Suprapubic skin (tissue), 4 donors: ENCODE data around the gene RBM14. TPM values are rescaled to one million over a fixed set of nuclear protein-coding genes. Genes with fewer than 3 reads are reported as not detected.
"Not testable (repeated sequence)": the region's sequence is repeated elsewhere in the genome, so short reads cannot be mapped to it uniquely, and the experiment has no call there.

Experiments
- DNase-seq, 2 donors: peaks; one replicate each; pipeline ENCODE4 v3.0.0-alpha.2; 2019; ENCODE audit warnings: low spot score in 2 of 2
- H3K27ac ChIP-seq: fragments of 200-600 bp; sonication (generic); one replicate; pipeline ENCODE4 v1.5.1; 2019
- H3K27me3 ChIP-seq: fragments of 200-600 bp; sonication (generic); one replicate; pipeline ENCODE4 v1.5.1; 2019
- H3K36me3 ChIP-seq: fragments of 200-600 bp; sonication (generic); one replicate; pipeline ENCODE4 v1.5.1; 2019
- H3K4me1 ChIP-seq: fragments of 200-600 bp; sonication (generic); one replicate; pipeline ENCODE4 v1.5.1; 2019
- H3K4me3 ChIP-seq: fragments of 200-600 bp; sonication (generic); one replicate; pipeline ENCODE4 v1.5.1; 2019; ENCODE audit warnings: mild to moderate bottlenecking
- H3K9me3 ChIP-seq: fragments of 200-600 bp; sonication (generic); one replicate; pipeline ENCODE4 v1.5.1; 2019
- CTCF ChIP-seq, 2 donors: fragments of 200-600 bp in 1 of 2; fragments of 450-650 bp in 1 of 2; sonication (generic) in 1 of 2; IDR thresholded peaks; one replicate each; pipeline ENCODE4 v1.5.1; 2016 to 2019; ENCODE audit warnings: antibody characterized with exemption in 2 of 2, mild to moderate bottlenecking in 1 of 2, moderate library complexity in 1 of 2
- EP300 ChIP-seq: sonication (generic); formaldehyde crosslinking; IDR thresholded peaks from one replicate; pipeline ENCODE4 v1.6.1; 2017; ENCODE audit warnings: antibody characterized with exemption
- POLR2A ChIP-seq, 2 donors: fragments of 450-650 bp; IDR thresholded peaks; one replicate each; pipeline ENCODE4 v1.6.1; 2017; ENCODE audit warnings: antibody characterized with exemption in 2 of 2, mild to moderate bottlenecking in 2 of 2, moderate library complexity in 2 of 2
- POLR2AphosphoS5 ChIP-seq, 3 donors: sonication (generic); formaldehyde crosslinking; IDR thresholded peaks; one replicate each; pipeline ENCODE4 v1.6.1; 2017; ENCODE audit warnings: antibody characterized with exemption in 3 of 3
- WGBS: methylation state at CpG from one replicate; pipeline ENCODE4 v1.1.5; 2018; 5-methylcytosine and 5-hydroxymethylcytosine counted together
- total RNA-seq, 4 donors: library from RNA; depleted of rRNA; stranded (reverse); fragments of >200 nt; gene quantifications; one replicate each; pipeline ENCODE4 v1.1.0, GENCODE V29; 2016

Gene RBM14
- total RNA-seq, 4 donors from 2014 or later: 53.2 to 96.1 (median 84.5) TPM

GRCh38 chr11:66600631-66601233 lies 15.7 kb upstream of the RBM14 start:
- no peaks in the 10 kb centered on the region for H3K27me3 ChIP-seq
- H3K36me3 ChIP-seq: peaks cover 35% of the 10 kb centered on the region
- no peak for DNase-seq
- TF ChIP-seq CTCF (IDR thresholded peaks at IDR 0.05) (no peak), EP300 (no peak), POLR2A (IDR thresholded peaks at IDR 0.05) (no peak), POLR2AphosphoS5 (IDR thresholded peaks at IDR 0.05) (no peak)
- 89% methylated on average over 4 of the region's 4 CpGs for WGBS
- no peaks in the 10 kb centered on the region for H3K4me1 ChIP-seq
- no peak overlapping the region for H3K27ac ChIP-seq
- H3K9me3 ChIP-seq: no peaks in the 10 kb centered on the region
- H3K4me3 ChIP-seq: no peak overlapping the region

- Histone ChIP-seq H3K4me1 (peaks cover 13% of the 10 kb centered on the region), H3K9me3 (no peaks in the 10 kb centered on the region), H3K36me3 (peaks cover 42% of the 10 kb centered on the region), H3K27me3 (no peaks in the 10 kb centered on the region), H3K4me3 (no peak overlapping the region), H3K27ac (no peak overlapping the region)
- no peak for DNase-seq
- WGBS: 88% methylated on average over 5 of the region's 6 CpGs
- TF ChIP-seq POLR2A (IDR thresholded peaks at IDR 0.05) (no peak), EP300 (no peak), CTCF (IDR thresholded peaks at IDR 0.05) (no peak), POLR2AphosphoS5 (IDR thresholded peaks at IDR 0.05) (no peak)
These were observed 13.4 kb upstream of the RBM14 start for GRCh38 chr11:66603072-66603471.

- H3K27ac ChIP-seq: no peak overlapping the region
- TF ChIP-seq POLR2AphosphoS5 (IDR thresholded peaks at IDR 0.05): no peak
- TF ChIP-seq POLR2A (IDR thresholded peaks at IDR 0.05): no peak
- TF ChIP-seq EP300: no peak
- no peak for TF ChIP-seq CTCF (IDR thresholded peaks at IDR 0.05)
- DNase-seq: no peak
- H3K4me3 ChIP-seq: no peak overlapping the region
- H3K27me3 ChIP-seq: no peaks in the 10 kb centered on the region
- H3K36me3 ChIP-seq: peaks cover 40% of the 10 kb centered on the region
- WGBS: 81% methylated on average over 5 of the region's 5 CpGs
- no peaks in the 10 kb centered on the region for H3K9me3 ChIP-seq
- H3K4me1 ChIP-seq: peaks cover 17% of the 10 kb centered on the region
These were observed 12.3 kb upstream of the RBM14 start for GRCh38 chr11:66604155-66604554.

GRCh38 chr11:66606608-66607007 lies 9.8 kb upstream of the RBM14 start:
- H3K36me3 ChIP-seq: peaks cover 23% of the 10 kb centered on the region
- not testable (repeated sequence) for H3K27me3 ChIP-seq, H3K9me3 ChIP-seq, H3K4me3 ChIP-seq, DNase-seq
- H3K27ac ChIP-seq: peak overlapping the region; percentile 61
- WGBS: 91% methylated on average over 3 of the region's 3 CpGs
- peaks cover 17% of the 10 kb centered on the region for H3K4me1 ChIP-seq

GRCh38 chr11:66607126-66607834 lies 9.2 kb upstream of the RBM14 start:
- peak; percentile 80 to 86 for DNase-seq

More at GRCh38 chr11:66607126-66607834, 9.2 kb upstream of the RBM14 start:
- Histone ChIP-seq H3K4me3 (no peak overlapping the region), H3K27me3 (no peaks in the 10 kb centered on the region), H3K27ac (peak overlapping the region; percentile 61), H3K9me3 (no peaks in the 10 kb centered on the region), H3K36me3 (peaks cover 23% of the 10 kb centered on the region), H3K4me1 (peaks cover 17% of the 10 kb centered on the region)
- peak in 1 of 3 donors; percentile 20 for TF ChIP-seq POLR2AphosphoS5 (IDR thresholded peaks at IDR 0.05)
- TF ChIP-seq CTCF (IDR thresholded peaks at IDR 0.05): no peak
- WGBS: 34% methylated on average over 8 of the region's 8 CpGs
